Measurements from ENCODE around the gene CHD5.

The CHD5 gene

GRCh38 chr1:6075748-6076147 lies 104.4 kb downstream of the CHD5 start:
- 90% methylated on average over 3 of the region's 3 CpGs for WGBS
- H3K4me3 ChIP-seq (ENCODE audit: low read length): no peak overlapping the region
- H3K9ac ChIP-seq (ENCODE audit: low read depth, low read length): no peak overlapping the region
- H3K27me3 ChIP-seq (ENCODE audit: insufficient read depth, low read length): no peaks in the 10 kb centered on the region
- H3K36me3 ChIP-seq (ENCODE audit: insufficient read depth, low read length): no peaks in the 10 kb centered on the region
- no peaks in the 10 kb centered on the region for H3K4me1 ChIP-seq (ENCODE audit: insufficient read depth, low read length)
- H3K27ac ChIP-seq (ENCODE audit: low read depth, low read length): no peak overlapping the region
- no peaks in the 10 kb centered on the region for H3K9me3 ChIP-seq (ENCODE audit: insufficient read depth, low read depth, low read length)

GRCh38 chr1:6074192-6074901 lies 105.8 kb downstream of the CHD5 start:
- H3K4me3 ChIP-seq (ENCODE audit: low read length): no peak overlapping the region
- H3K27me3 ChIP-seq (ENCODE audit: insufficient read depth, low read length): no peaks in the 10 kb centered on the region
- no peaks in the 10 kb centered on the region for H3K36me3 ChIP-seq (ENCODE audit: insufficient read depth, low read length)
- H3K27ac ChIP-seq (ENCODE audit: low read depth, low read length): no peak overlapping the region
- WGBS: 95% methylated on average over 21 of the region's 21 CpGs
- H3K9ac ChIP-seq (ENCODE audit: low read depth, low read length): no peak overlapping the region
- no peaks in the 10 kb centered on the region for H3K9me3 ChIP-seq (ENCODE audit: insufficient read depth, low read depth, low read length)
- H3K4me1 ChIP-seq (ENCODE audit: insufficient read depth, low read length): no peaks in the 10 kb centered on the region

- no peaks in the 10 kb centered on the region for H3K36me3 ChIP-seq (ENCODE audit: insufficient read depth, low read length)
These were observed 106.6 kb downstream of the CHD5 start for GRCh38 chr1:6073480-6074053.

GRCh38 chr1:6072774-6073479 lies 107.2 kb downstream of the CHD5 start:
- Histone ChIP-seq H3K9ac (ENCODE audit: low read depth, low read length) (no peak overlapping the region), H3K4me3 (ENCODE audit: low read length) (no peak overlapping the region), H3K27ac (ENCODE audit: low read depth, low read length) (no peak overlapping the region), H3K9me3 (ENCODE audit: insufficient read depth, low read depth, low read length) (no peaks in the 10 kb centered on the region), H3K4me1 (ENCODE audit: insufficient read depth, low read length) (no peaks in the 10 kb centered on the region), H3K27me3 (ENCODE audit: insufficient read depth, low read length) (no peaks in the 10 kb centered on the region), H3K36me3 (ENCODE audit: insufficient read depth, low read length) (no peaks in the 10 kb centered on the region)
- WGBS: 92% methylated on average over 17 of the region's 17 CpGs

More at GRCh38 chr1:6073480-6074053, 106.6 kb downstream of the CHD5 start:
- Histone ChIP-seq H3K4me3 (ENCODE audit: low read length) (no peak overlapping the region), H3K27me3 (ENCODE audit: insufficient read depth, low read length) (no peaks in the 10 kb centered on the region), H3K4me1 (ENCODE audit: insufficient read depth, low read length) (no peaks in the 10 kb centered on the region), H3K27ac (ENCODE audit: low read depth, low read length) (no peak overlapping the region), H3K9me3 (ENCODE audit: insufficient read depth, low read depth, low read length) (no peaks in the 10 kb centered on the region), H3K9ac (ENCODE audit: low read depth, low read length) (no peak overlapping the region)
- 93% methylated on average over 15 of the region's 15 CpGs for WGBS

GRCh38 chr1:6071219-6071618 lies 108.9 kb downstream of the CHD5 start:
- Histone ChIP-seq H3K4me3 (ENCODE audit: low read length) (no peak overlapping the region), H3K9ac (ENCODE audit: low read depth, low read length) (no peak overlapping the region), H3K9me3 (ENCODE audit: insufficient read depth, low read depth, low read length) (no peaks in the 10 kb centered on the region), H3K36me3 (ENCODE audit: insufficient read depth, low read length) (no peaks in the 10 kb centered on the region), H3K4me1 (ENCODE audit: insufficient read depth, low read length) (no peaks in the 10 kb centered on the region), H3K27me3 (ENCODE audit: insufficient read depth, low read length) (no peaks in the 10 kb centered on the region), H3K27ac (ENCODE audit: low read depth, low read length) (no peak overlapping the region)
- WGBS: 94% methylated on average over 13 of the region's 13 CpGs

GRCh38 chr1:6070450-6070974 lies 109.6 kb downstream of the CHD5 start:
- Histone ChIP-seq H3K9ac (ENCODE audit: low read depth, low read length) (no peak overlapping the region), H3K27me3 (ENCODE audit: insufficient read depth, low read length) (no peaks in the 10 kb centered on the region), H3K27ac (ENCODE audit: low read depth, low read length) (no peak overlapping the region), H3K9me3 (ENCODE audit: insufficient read depth, low read depth, low read length) (no peaks in the 10 kb centered on the region), H3K4me1 (ENCODE audit: insufficient read depth, low read length) (no peaks in the 10 kb centered on the region), H3K4me3 (ENCODE audit: low read length) (no peak overlapping the region), H3K36me3 (ENCODE audit: insufficient read depth, low read length) (no peaks in the 10 kb centered on the region)
- 91% methylated on average over 9 of the region's 9 CpGs for WGBS

- no peaks in the 10 kb centered on the region for H3K9me3 ChIP-seq (ENCODE audit: insufficient read depth, low read depth, low read length)
- 95% methylated on average over 14 of the region's 14 CpGs for WGBS
- no peak overlapping the region for H3K9ac ChIP-seq (ENCODE audit: low read depth, low read length)
- H3K36me3 ChIP-seq (ENCODE audit: insufficient read depth, low read length): no peaks in the 10 kb centered on the region
- H3K4me3 ChIP-seq (ENCODE audit: low read length): no peak overlapping the region
- no peaks in the 10 kb centered on the region for H3K27me3 ChIP-seq (ENCODE audit: insufficient read depth, low read length)
- no peak overlapping the region for H3K27ac ChIP-seq (ENCODE audit: low read depth, low read length)
- H3K4me1 ChIP-seq (ENCODE audit: insufficient read depth, low read length): no peaks in the 10 kb centered on the region
These were observed 110.5 kb downstream of the CHD5 start for GRCh38 chr1:6069573-6069972.

GRCh38 chr1:6068932-6069331 lies 111.2 kb downstream of the CHD5 start:
- Histone ChIP-seq H3K4me3 (ENCODE audit: low read length) (no peak overlapping the region), H3K36me3 (ENCODE audit: insufficient read depth, low read length) (no peaks in the 10 kb centered on the region), H3K27me3 (ENCODE audit: insufficient read depth, low read length) (no peaks in the 10 kb centered on the region), H3K27ac (ENCODE audit: low read depth, low read length) (no peak overlapping the region), H3K4me1 (ENCODE audit: insufficient read depth, low read length) (no peaks in the 10 kb centered on the region), H3K9me3 (ENCODE audit: insufficient read depth, low read depth, low read length) (no peaks in the 10 kb centered on the region), H3K9ac (ENCODE audit: low read depth, low read length) (no peak overlapping the region)
- WGBS: 90% methylated on average over 9 of the region's 9 CpGs

GRCh38 chr1:6068073-6068472 lies 112.0 kb downstream of the CHD5 start:
- WGBS: 92% methylated on average over 5 of the region's 5 CpGs
- Histone ChIP-seq H3K9me3 (ENCODE audit: insufficient read depth, low read depth, low read length) (no peaks in the 10 kb centered on the region), H3K9ac (ENCODE audit: low read depth, low read length) (no peak overlapping the region), H3K4me1 (ENCODE audit: insufficient read depth, low read length) (no peaks in the 10 kb centered on the region), H3K27me3 (ENCODE audit: insufficient read depth, low read length) (no peaks in the 10 kb centered on the region), H3K36me3 (ENCODE audit: insufficient read depth, low read length) (no peaks in the 10 kb centered on the region), H3K27ac (ENCODE audit: low read depth, low read length) (no peak overlapping the region), H3K4me3 (ENCODE audit: low read length) (no peak overlapping the region)

GRCh38 chr1:6066680-6067079 lies 113.4 kb downstream of the CHD5 start:
- 89% methylated on average over 7 of the region's 8 CpGs for WGBS
- H3K4me1 ChIP-seq (ENCODE audit: insufficient read depth, low read length): no peaks in the 10 kb centered on the region
- H3K9ac ChIP-seq (ENCODE audit: low read depth, low read length): no peak overlapping the region
- no peaks in the 10 kb centered on the region for H3K27me3 ChIP-seq (ENCODE audit: insufficient read depth, low read length)
- no peak overlapping the region for H3K27ac ChIP-seq (ENCODE audit: low read depth, low read length)
- no peaks in the 10 kb centered on the region for H3K36me3 ChIP-seq (ENCODE audit: insufficient read depth, low read length)
- no peak overlapping the region for H3K4me3 ChIP-seq (ENCODE audit: low read length)
- H3K9me3 ChIP-seq (ENCODE audit: insufficient read depth, low read depth, low read length): no peaks in the 10 kb centered on the region

GRCh38 chr1:6065093-6065858 lies 114.8 kb downstream of the CHD5 start:
- no peaks in the 10 kb centered on the region for H3K4me1 ChIP-seq (ENCODE audit: insufficient read depth, low read length)
- 91% methylated on average over 28 of the region's 28 CpGs for WGBS
- H3K4me3 ChIP-seq (ENCODE audit: low read length): no peak overlapping the region
- no peaks in the 10 kb centered on the region for H3K27me3 ChIP-seq (ENCODE audit: insufficient read depth, low read length)
- no peak overlapping the region for H3K27ac ChIP-seq (ENCODE audit: low read depth, low read length)
- no peaks in the 10 kb centered on the region for H3K36me3 ChIP-seq (ENCODE audit: insufficient read depth, low read length)
- no peak overlapping the region for H3K9ac ChIP-seq (ENCODE audit: low read depth, low read length)
- no peaks in the 10 kb centered on the region for H3K9me3 ChIP-seq (ENCODE audit: insufficient read depth, low read depth, low read length)
